ENCODE measurements around the gene CPEB4.

- TF ChIP-seq CTCF (IDR thresholded peaks at IDR 0.05; ENCODE audit: low read depth, low read length, missing input control) (no peak), ZBTB33 (IDR thresholded peaks at IDR 0.05) (no peak), RXRA (IDR thresholded peaks at IDR 0.05) (no peak), GABPA (IDR thresholded peaks at IDR 0.05 in 1 of 2, conservative IDR thresholded peaks at IDR 0.05 in 1 of 2) (no peak)
These were observed 16.0 kb downstream of the CPEB4 start for GRCh38 chr5:173904151-173904550.
